Caco-2 (cell line): ENCODE measurements around the gene EME1. TPM values are rescaled to one million over a fixed set of nuclear protein-coding genes. Genes with fewer than 3 reads are reported as not detected.
A peak's percentile ranks its signal among the peaks of the same experiment; 100 is the strongest.

Source experiments
- BruUV-seq: library from RNA; stranded (reverse); fragments of 400-500 nt; replicated peaks from 2 replicates; lab custom pipeline; 2021; lab: Mats Ljungman, UMichigan
- CTCF ChIA-PET: fragments of 300-600 bp; sonication (Branson Sonifier 250); formaldehyde crosslinking; loops from one replicate; lab custom pipeline; 2022; ENCODE audit warnings: antibody characterized with exemption; lab: Charles Lee
- POLR2A ChIA-PET: fragments of 300-600 bp; sonication (Branson Sonifier 250); formaldehyde crosslinking; loops from one replicate; lab custom pipeline; 2022; ENCODE audit warnings: antibody characterized with exemption; lab: Charles Lee
- DNase-seq, 2 experiments: peaks; one replicate each; pipeline versions ENCODE4 v3.0.0 to v3.0.0-alpha.2; 2020 to 2022
- H3K27me3 ChIP-seq: replicated peaks from 2 replicates; pipeline ENCODE4 v1.6.0; 2011; ENCODE audit warnings: low read length; ENCODE audit not compliant: control insufficient read depth, insufficient read depth
- H3K36me3 ChIP-seq: 2 replicates; pipeline ENCODE4 v1.5.1; 2011; ENCODE audit warnings: low read length; ENCODE audit not compliant: control insufficient read depth, insufficient read depth
- H3K4me1 ChIP-seq: fragments of 250-450 bp; sonication (Bioruptor Pico); 2 replicates; pipeline ENCODE4 v1.5.1; 2020; ENCODE audit warnings: mild to moderate bottlenecking
- H3K4me3 ChIP-seq: 2 replicates; pipeline ENCODE4 v1.5.1; 2011; ENCODE audit warnings: low read depth, mild to moderate bottlenecking, control low read depth, low read length
- H3K9me3 ChIP-seq: fragments of 250-450 bp; sonication (Bioruptor Pico); 2 replicates; pipeline ENCODE4 v1.5.1; 2020; ENCODE audit warnings: mild to moderate bottlenecking, moderate library complexity
- H3K27ac Mint-ChIP-seq: one replicate; pipeline ENCODE4 v1.8.0; 2022; ENCODE audit warnings: mixed read lengths; ENCODE audit not compliant: unreplicated experiment
- H3K27me3 Mint-ChIP-seq: one replicate; pipeline ENCODE4 v1.8.0; 2022; ENCODE audit warnings: mixed read lengths; ENCODE audit not compliant: insufficient read depth, unreplicated experiment
- H3K36me3 Mint-ChIP-seq: one replicate; pipeline ENCODE4 v1.8.0; 2022; ENCODE audit warnings: mild to moderate bottlenecking, mixed read lengths; ENCODE audit not compliant: insufficient read depth, unreplicated experiment
- H3K4me1 Mint-ChIP-seq: one replicate; pipeline ENCODE4 v1.8.0; 2022; ENCODE audit warnings: low read depth, mixed read lengths; ENCODE audit not compliant: unreplicated experiment
- H3K4me3 Mint-ChIP-seq: one replicate; pipeline ENCODE4 v1.8.0; 2022; ENCODE audit warnings: mild to moderate bottlenecking, moderate library complexity, mixed read lengths; ENCODE audit not compliant: unreplicated experiment
- H3K9me3 Mint-ChIP-seq: one replicate; pipeline ENCODE4 v1.8.0; 2022; ENCODE audit warnings: mixed read lengths; ENCODE audit not compliant: unreplicated experiment
- intact Hi-C: fragments of 100-400 bp; cut with micrococcal nuclease; formaldehyde crosslinking; loops from one replicate; pipeline ENCODE4 v1.10.0; 2022; ENCODE audit not compliant: unreplicated experiment
- total RNA-seq: library from RNA; stranded (reverse); gene quantifications from 2 replicates; pipeline ENCODE4 v1.2.3, GENCODE V29; 2022
- TF ChIP-seq, protein P1 (sequence below), 2 experiments: fragments of 200-600 bp in 1 of 2; IDR thresholded peaks; 1 replicate in 1 of 2; 2 replicates in 1 of 2; pipeline versions ENCODE4 v1.5.1 to v1.8.0; 2011 to 2022; ENCODE audit warnings: antibody characterized with exemption in 1 of 2, control low read depth in 1 of 2, inconsistent platforms in 1 of 2, low read depth in 1 of 2, low read length in 1 of 2, mild to moderate bottlenecking in 1 of 2, moderate library complexity in 1 of 2; ENCODE audit not compliant: insufficient read depth in 1 of 2, severe bottlenecking in 1 of 2, unreplicated experiment in 1 of 2

Gene EME1
- total RNA-seq, 1 experiment from 2014 or later: 48.5 TPM

DNA sequence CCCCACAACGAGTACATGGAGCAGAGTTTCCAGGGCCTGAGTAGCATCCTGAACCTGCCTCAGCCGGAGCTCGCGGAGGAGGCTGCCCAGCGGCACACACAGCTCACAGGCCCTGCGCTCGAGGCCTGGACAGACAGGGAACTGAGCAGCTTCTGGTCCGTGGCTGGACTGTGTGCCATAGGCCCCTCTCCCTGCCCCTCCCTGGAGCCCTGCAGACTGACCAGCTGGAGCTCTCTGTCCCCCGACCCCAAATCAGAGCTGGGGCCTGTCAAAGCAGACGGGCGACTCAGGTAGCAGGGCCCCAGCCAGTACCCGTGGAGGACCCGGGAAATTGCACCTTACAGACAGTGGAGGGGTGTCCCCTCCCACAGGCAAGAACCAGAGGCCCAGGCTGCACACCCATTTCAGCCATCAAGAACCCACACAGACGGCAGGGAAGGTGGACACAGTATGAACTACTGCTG is 13.0 kb upstream of the EME1 start:
- H3K4me1 ChIP-seq: no peaks in the 10 kb centered on the region
- ChIA-PET POLR2A (interaction anchor here (0.6 kb wide), 2 partner anchors 33 to 446 kb away, joined by 3 to 11 read pairs; no protein-coding TSS in a partner anchor), CTCF (interaction anchor here (0.5 to 3.1 kb wide), 3 partner anchors 37 to 119 kb away, joined by 3 to 13 read pairs (median 8); partner anchors contain the start of gene LRRC59)
- TF ChIP-seq, protein P1, sequence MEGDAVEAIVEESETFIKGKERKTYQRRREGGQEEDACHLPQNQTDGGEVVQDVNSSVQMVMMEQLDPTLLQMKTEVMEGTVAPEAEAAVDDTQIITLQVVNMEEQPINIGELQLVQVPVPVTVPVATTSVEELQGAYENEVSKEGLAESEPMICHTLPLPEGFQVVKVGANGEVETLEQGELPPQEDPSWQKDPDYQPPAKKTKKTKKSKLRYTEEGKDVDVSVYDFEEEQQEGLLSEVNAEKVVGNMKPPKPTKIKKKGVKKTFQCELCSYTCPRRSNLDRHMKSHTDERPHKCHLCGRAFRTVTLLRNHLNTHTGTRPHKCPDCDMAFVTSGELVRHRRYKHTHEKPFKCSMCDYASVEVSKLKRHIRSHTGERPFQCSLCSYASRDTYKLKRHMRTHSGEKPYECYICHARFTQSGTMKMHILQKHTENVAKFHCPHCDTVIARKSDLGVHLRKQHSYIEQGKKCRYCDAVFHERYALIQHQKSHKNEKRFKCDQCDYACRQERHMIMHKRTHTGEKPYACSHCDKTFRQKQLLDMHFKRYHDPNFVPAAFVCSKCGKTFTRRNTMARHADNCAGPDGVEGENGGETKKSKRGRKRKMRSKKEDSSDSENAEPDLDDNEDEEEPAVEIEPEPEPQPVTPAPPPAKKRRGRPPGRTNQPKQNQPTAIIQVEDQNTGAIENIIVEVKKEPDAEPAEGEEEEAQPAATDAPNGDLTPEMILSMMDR (IDR thresholded peaks at IDR 0.05; ENCODE audit: insufficient read depth in 1 of 2, low read depth in 1 of 2, low read length in 1 of 2, severe bottlenecking in 1 of 2, unreplicated experiment in 1 of 2): no peak
- no peak overlapping the region for H3K4me3 Mint-ChIP-seq
- peaks cover 81% of the 10 kb centered on the region for H3K36me3 Mint-ChIP-seq
- BruUV-seq: no TSS peak
- peaks cover 10% of the 10 kb centered on the region for H3K4me1 Mint-ChIP-seq
- no peaks in the 10 kb centered on the region for H3K27me3 ChIP-seq
- no peaks in the 10 kb centered on the region for H3K9me3 Mint-ChIP-seq
- H3K27ac Mint-ChIP-seq: no peak overlapping the region
- H3K36me3 ChIP-seq: peaks cover 18% of the 10 kb centered on the region
- peak in 1 of 2 experiments; percentile 47 for DNase-seq
- no peak overlapping the region for H3K4me3 ChIP-seq
- H3K27me3 Mint-ChIP-seq: no peaks in the 10 kb centered on the region
- H3K9me3 ChIP-seq: no peaks in the 10 kb centered on the region
- intact Hi-C loops: loop anchor here (10.0 kb wide), 1 partner anchor 335 kb away; no protein-coding TSS in a partner anchor

DNA sequence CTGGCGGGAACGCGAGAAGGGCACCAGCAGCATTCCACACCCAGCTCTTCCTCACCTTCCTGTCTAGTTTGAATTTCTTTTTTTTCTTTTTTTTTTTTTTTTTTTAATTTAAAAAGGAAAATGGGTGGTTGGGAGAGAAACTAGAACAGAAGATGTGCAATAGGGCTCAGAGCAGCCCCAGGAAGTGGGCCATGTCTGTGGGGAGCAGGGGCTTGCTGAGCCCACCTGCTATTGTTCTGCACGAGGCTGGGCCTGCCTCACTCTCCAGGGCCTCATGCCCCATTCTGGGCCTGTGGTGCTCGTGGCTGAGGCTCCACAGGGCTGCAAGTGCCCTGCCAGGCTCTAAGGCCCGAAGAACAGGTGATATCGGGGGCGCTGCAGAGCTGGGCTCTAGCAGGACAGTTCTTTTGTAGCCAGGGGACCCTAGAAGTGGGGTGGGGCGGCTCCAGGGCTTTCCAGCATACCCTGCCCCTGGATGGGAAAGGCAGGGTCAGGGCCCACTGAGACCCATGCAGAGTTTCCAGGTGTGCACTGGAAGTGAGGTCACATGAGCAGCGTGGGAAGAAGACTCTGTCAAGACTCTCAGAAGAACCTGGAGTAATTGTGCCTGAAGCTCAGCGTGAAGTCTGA is 12.4 kb upstream of the EME1 start:
- ChIA-PET POLR2A (interaction anchor here (0.6 to 3.5 kb wide), 5 partner anchors 12 to 445 kb away, joined by 3 to 14 read pairs (median 11); partner anchors contain the start of genes EME1, LRRC59, MRPL27 and XYLT2), CTCF (interaction anchor here (0.9 to 2.8 kb wide), 6 partner anchors 11 to 191 kb away, joined by 3 to 54 read pairs (median 6); partner anchors contain the start of gene LRRC59)
- no peaks in the 10 kb centered on the region for H3K27me3 Mint-ChIP-seq
- Histone ChIP-seq H3K27me3 (no peaks in the 10 kb centered on the region), H3K9me3 (no peaks in the 10 kb centered on the region), H3K36me3 (peaks cover 17% of the 10 kb centered on the region; the same call in 1 of the 2 replicates), H3K4me1 (no peaks in the 10 kb centered on the region; the same call in 1 of the 2 replicates), H3K4me3 (no peak overlapping the region)
- H3K9me3 Mint-ChIP-seq: no peaks in the 10 kb centered on the region
- no peak overlapping the region for H3K4me3 Mint-ChIP-seq
- DNase-seq: peak in 1 of 2 experiments; percentile 45
- TF ChIP-seq, protein P1 (IDR thresholded peaks at IDR 0.05; ENCODE audit: insufficient read depth in 1 of 2, low read depth in 1 of 2, low read length in 1 of 2, severe bottlenecking in 1 of 2, unreplicated experiment in 1 of 2): no peak
- TSS peak; percentile 51 for BruUV-seq
- peaks cover 80% of the 10 kb centered on the region for H3K36me3 Mint-ChIP-seq
- intact Hi-C loops: loop anchor here (10.0 kb wide), 1 partner anchor 334 kb away; no protein-coding TSS in a partner anchor
- no peak overlapping the region for H3K27ac Mint-ChIP-seq
- H3K4me1 Mint-ChIP-seq: peaks cover 10% of the 10 kb centered on the region
